HepG2 (cell line): ENCODE data around the gene RILP.

Source experiments
- AHDC1 ChIP-seq: sonication (generic); formaldehyde crosslinking; IDR thresholded peaks from 2 replicates; pipeline ENCODE4 v1.5.1; 2020; ENCODE audit warnings: mild to moderate bottlenecking, missing genetic modification reagents, borderline replicate concordance
- MLX ChIP-seq: IDR thresholded peaks from 2 replicates; pipeline ENCODE4 v1.6.1; 2016
- MNT ChIP-seq: fragments of 450-650 bp; IDR thresholded peaks from 2 replicates; pipeline ENCODE4 v1.6.1; 2016
- YY1 ChIP-seq: IDR thresholded peaks from 2 replicates; pipeline ENCODE4 v1.6.1; 2011; ENCODE audit warnings: low read length, low read depth, moderate library complexity, mild to moderate bottlenecking; ENCODE audit not compliant: insufficient read depth, insufficient replicate concordance
- ZFP36 ChIP-seq: fragments of 150-350 bp; IDR thresholded peaks from 2 replicates; pipeline ENCODE4 v1.6.1; 2018; ENCODE audit warnings: borderline replicate concordance, low read length, low read depth; ENCODE audit not compliant: partially characterized antibody
- TF ChIP-seq, protein P1 (sequence below): sonication (generic); formaldehyde crosslinking; IDR thresholded peaks from 2 replicates; pipeline ENCODE4 v1.5.0; 2020; ENCODE audit warnings: mild to moderate bottlenecking, missing genetic modification reagents, moderate library complexity

GRCh38 chr17:1629504-1630310, 20.0 kb downstream of the RILP start:
- TF ChIP-seq AHDC1 (CRISPR knock-in tag) (no peak), YY1 (peak; percentile 39), MNT (no peak), ZFP36 (no peak), MLX (CRISPR knock-in tag) (no peak)
- TF ChIP-seq, protein P1, sequence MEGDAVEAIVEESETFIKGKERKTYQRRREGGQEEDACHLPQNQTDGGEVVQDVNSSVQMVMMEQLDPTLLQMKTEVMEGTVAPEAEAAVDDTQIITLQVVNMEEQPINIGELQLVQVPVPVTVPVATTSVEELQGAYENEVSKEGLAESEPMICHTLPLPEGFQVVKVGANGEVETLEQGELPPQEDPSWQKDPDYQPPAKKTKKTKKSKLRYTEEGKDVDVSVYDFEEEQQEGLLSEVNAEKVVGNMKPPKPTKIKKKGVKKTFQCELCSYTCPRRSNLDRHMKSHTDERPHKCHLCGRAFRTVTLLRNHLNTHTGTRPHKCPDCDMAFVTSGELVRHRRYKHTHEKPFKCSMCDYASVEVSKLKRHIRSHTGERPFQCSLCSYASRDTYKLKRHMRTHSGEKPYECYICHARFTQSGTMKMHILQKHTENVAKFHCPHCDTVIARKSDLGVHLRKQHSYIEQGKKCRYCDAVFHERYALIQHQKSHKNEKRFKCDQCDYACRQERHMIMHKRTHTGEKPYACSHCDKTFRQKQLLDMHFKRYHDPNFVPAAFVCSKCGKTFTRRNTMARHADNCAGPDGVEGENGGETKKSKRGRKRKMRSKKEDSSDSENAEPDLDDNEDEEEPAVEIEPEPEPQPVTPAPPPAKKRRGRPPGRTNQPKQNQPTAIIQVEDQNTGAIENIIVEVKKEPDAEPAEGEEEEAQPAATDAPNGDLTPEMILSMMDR: peak; percentile 91
